Chondrocyte (in vitro differentiated cells): ENCODE results near the gene GRB2. TPM values are rescaled to one million over a fixed set of nuclear protein-coding genes. Genes with fewer than 3 reads are reported as not detected.

ENCODE experiments used
- DNase-seq: peaks from one replicate; pipeline ENCODE4 v3.0.0; 2021; ENCODE audit warnings: mixed read lengths, low spot score
- H3K27ac Mint-ChIP-seq: one replicate; pipeline ENCODE4 v1.8.0; 2021; ENCODE audit warnings: mild to moderate bottlenecking, moderate library complexity, mixed read lengths; ENCODE audit not compliant: unreplicated experiment
- H3K27me3 Mint-ChIP-seq: 2 replicates; pipeline ENCODE4 v1.8.0; 2021; ENCODE audit warnings: low read depth, mixed read lengths
- H3K36me3 Mint-ChIP-seq: 2 replicates; pipeline ENCODE4 v1.8.0; 2021; ENCODE audit warnings: low read depth, mixed read lengths
- H3K4me1 Mint-ChIP-seq: 2 replicates; pipeline ENCODE4 v1.8.0; 2021; ENCODE audit warnings: low read depth, mild to moderate bottlenecking, mixed read lengths
- H3K4me3 Mint-ChIP-seq: one replicate; pipeline ENCODE4 v1.8.0; 2021; ENCODE audit warnings: mild to moderate bottlenecking, moderate library complexity, mixed read lengths; ENCODE audit not compliant: unreplicated experiment
- H3K9me3 Mint-ChIP-seq: 2 replicates; pipeline ENCODE4 v1.8.0; 2021; ENCODE audit warnings: low read depth, mixed read lengths
- total RNA-seq: library from RNA; stranded (reverse); gene quantifications from 3 replicates; pipeline ENCODE4 v1.2.1, GENCODE V29; 2021
- TF ChIP-seq, protein P1 (sequence below): fragments of 200-600 bp; sonication (generic); IDR thresholded peaks from 2 replicates; pipeline ENCODE4 v1.5.0; 2021; ENCODE audit warnings: antibody characterized with exemption, mild to moderate bottlenecking, moderate library complexity

The GRB2 gene
- total RNA-seq, 1 donor from 2014 or later, result 79.4 TPM

DNA sequence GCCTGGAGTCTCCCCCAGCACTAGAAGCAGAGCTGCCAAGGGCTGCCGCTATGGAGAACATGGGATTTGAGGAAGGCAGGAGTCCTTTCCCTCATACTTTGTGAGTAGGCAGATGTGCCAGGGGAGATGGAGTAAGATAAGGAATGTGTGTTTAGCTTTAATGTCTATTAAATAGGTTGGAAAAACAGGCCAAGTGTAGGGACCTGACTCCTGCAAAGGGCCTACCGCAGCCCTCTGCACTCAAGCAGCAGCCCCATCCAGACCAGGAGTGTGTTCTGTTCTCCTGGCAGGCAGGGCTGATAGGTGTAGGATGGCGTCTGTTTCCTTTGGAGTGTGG lies 132.7 kb downstream of the GRB2 start:
- TF ChIP-seq, protein P1, sequence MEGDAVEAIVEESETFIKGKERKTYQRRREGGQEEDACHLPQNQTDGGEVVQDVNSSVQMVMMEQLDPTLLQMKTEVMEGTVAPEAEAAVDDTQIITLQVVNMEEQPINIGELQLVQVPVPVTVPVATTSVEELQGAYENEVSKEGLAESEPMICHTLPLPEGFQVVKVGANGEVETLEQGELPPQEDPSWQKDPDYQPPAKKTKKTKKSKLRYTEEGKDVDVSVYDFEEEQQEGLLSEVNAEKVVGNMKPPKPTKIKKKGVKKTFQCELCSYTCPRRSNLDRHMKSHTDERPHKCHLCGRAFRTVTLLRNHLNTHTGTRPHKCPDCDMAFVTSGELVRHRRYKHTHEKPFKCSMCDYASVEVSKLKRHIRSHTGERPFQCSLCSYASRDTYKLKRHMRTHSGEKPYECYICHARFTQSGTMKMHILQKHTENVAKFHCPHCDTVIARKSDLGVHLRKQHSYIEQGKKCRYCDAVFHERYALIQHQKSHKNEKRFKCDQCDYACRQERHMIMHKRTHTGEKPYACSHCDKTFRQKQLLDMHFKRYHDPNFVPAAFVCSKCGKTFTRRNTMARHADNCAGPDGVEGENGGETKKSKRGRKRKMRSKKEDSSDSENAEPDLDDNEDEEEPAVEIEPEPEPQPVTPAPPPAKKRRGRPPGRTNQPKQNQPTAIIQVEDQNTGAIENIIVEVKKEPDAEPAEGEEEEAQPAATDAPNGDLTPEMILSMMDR, result no peak
- Mint-ChIP-seq H3K4me1 (peaks cover 27% of the 10 kb centered on the region), H3K4me3 (no peak overlapping the region), H3K36me3 (peaks cover 3% of the 10 kb centered on the region), H3K9me3 (no peaks in the 10 kb centered on the region), H3K27ac (no peak overlapping the region), H3K27me3 (no peaks in the 10 kb centered on the region)
- no peak for DNase-seq

DNA sequence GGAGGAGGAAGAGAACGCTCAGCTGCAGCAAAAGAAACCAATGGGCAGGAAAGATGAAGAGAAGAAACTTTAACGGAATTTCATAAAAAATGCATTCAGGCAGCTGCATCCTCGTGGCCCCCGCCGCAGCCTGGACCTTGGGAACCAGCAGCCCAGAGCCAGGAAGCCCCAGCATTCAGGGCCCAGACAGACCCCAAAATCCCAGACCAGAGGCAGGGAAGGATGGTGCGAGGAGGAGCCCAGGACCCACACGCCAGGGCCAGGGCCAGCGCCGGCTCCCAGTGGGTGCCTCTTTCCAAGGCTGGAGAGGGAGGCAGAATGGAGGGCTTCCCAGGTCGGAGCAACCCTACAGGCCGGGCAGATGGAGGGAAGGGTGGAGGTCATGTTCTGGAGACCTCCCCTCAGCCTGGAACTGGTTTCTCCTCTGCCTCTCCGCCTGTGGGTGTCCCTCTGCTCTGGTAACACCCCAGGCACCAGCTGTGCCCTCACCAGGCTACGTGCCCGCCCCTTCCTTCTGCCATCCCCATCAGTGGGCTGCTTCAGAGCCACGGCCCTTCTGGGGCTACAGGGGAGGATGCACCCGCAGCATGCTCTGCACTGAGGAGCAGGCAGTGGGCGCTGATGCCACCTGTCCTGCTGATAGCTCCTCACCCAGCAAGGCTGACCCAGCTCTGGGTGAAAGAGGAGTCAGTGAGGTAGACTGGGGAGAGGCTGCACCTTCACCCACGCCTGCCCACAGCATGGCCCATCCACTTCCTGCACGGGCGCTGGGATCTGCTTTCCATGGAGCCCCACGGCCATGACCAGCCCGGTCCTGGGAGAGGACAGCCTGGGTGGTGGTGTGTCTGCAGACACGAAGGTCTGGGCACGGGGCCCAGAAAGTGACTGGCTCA lies 133.3 kb downstream of the GRB2 start:
- peaks cover 21% of the 10 kb centered on the region for H3K4me1 Mint-ChIP-seq
- peak overlapping the region; percentile 76 for H3K4me3 Mint-ChIP-seq
- H3K27me3 Mint-ChIP-seq, result no peaks in the 10 kb centered on the region
- H3K27ac Mint-ChIP-seq, result peak overlapping the region; percentile 30
- H3K9me3 Mint-ChIP-seq, result no peaks in the 10 kb centered on the region
- DNase-seq, result no peak
- TF ChIP-seq, protein P1, result no peak
- peaks cover 3% of the 10 kb centered on the region for H3K36me3 Mint-ChIP-seq

DNA sequence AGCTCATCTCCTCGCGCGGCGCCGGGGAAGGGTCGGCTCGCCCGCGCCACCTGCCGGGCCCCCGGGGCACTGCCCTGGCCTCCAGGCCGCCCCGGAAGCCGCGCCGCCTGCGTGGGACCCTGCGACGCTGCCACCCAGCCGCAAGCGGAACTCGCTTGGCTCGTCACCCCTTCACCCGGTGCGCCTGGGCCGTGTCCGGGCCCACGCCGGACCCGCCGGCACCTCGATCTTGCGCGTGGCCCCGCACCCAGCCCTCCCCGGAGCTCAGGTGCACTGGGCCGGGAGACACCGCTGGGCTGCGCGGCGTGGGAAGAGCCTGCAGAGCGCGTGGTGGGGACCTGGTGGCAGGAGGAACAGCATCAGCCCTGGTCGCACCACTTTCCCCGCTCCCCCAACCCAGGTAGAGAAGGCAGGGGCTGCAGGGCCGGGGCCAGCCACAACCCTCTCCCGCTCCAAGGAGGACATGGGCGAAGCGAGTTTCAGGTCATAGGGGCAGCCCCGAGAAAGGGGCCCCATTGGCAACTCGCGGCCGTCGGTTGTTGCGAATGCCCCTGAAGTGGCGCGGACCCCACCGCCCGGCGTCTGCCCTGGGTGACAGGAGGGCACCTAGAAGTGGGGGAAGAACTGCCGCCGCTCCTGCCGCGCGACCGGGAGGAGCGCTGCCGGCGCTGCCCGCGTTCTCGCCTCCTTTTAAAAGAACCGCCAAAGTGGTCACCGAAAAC lies 134.1 kb downstream of the GRB2 start:
- H3K36me3 Mint-ChIP-seq, result peaks cover 5% of the 10 kb centered on the region
- no peaks in the 10 kb centered on the region for H3K9me3 Mint-ChIP-seq
- peaks cover 20% of the 10 kb centered on the region for H3K4me1 Mint-ChIP-seq
- H3K4me3 Mint-ChIP-seq, result peak overlapping the region; percentile 76
- TF ChIP-seq, protein P1, result peak; percentile 82
- DNase-seq, result no peak
- H3K27ac Mint-ChIP-seq, result peak overlapping the region; percentile 30
- H3K27me3 Mint-ChIP-seq, result no peaks in the 10 kb centered on the region

DNA sequence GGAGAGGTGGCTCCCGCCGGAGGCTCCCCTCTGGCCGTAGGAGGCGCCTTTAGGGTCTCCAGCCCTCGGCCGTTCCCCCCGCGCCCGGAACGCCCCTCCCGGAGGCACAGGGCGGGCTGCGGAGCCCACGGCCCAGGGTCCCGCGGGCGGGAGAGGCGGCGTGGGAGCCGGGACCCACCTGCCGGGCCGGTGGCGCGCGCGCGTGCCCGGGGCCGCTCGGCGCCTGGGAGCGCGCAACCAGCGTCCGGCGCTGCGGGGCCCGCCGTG lies 134.6 kb downstream of the GRB2 start, which contains the start of gene MIF4GD:
MIF4GD (minus strand) TSS at position 266 of the 267 bp plus-strand sequence. CDS start 1,036 bp downstream, outside the sequence.
- Mint-ChIP-seq H3K27ac (peak within 1 kb of the TSS; percentile 91), H3K9me3 (no peaks in the 10 kb centered on the region), H3K4me1 (peaks cover 20% of the 10 kb centered on the region), H3K36me3 (peaks cover 5% of the 10 kb centered on the region), H3K27me3 (no peaks in the 10 kb centered on the region), H3K4me3 (peak within 1 kb of the TSS; percentile 76)
- no peak for DNase-seq
- TF ChIP-seq, protein P1, result no peak

DNA sequence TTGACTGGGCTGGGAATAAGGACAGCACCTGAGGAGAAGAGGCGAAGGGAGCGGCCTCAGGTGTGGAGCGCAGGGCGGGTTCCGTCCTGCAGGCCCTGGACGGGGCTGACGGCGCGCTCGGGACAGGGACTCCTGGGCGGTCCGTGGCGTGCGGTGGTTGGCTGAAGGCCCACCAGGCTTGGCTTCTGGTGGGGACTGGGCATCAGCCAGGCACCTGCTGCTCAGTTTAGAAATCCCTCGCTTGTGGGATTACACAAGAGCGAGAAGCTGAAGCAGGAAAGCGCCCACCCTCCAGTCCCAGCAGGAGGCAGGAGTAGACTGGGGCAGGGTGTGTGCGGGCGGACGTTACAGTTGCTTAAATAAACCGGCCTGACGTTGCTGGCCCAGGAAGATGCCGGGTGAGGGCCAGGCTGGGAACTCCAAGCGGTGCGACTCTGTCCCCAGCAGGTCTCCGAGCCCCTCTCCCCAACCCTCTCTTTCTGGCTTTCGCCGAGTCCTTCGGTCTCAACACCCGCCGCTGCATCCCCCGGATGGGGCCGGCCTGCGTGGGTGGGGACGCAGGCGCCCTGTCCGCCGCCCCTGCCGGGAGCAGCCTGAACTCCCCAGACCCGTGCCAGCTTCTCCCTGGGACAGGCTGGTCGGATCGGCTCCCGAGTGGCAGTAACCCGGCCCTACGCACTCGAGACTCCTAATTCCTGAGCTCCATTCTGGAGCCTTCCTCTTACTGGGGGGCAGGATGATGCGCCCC lies 135.1 kb downstream of the GRB2 start:
- no peaks in the 10 kb centered on the region for H3K9me3 Mint-ChIP-seq
- no peaks in the 10 kb centered on the region for H3K27me3 Mint-ChIP-seq
- H3K4me3 Mint-ChIP-seq, result peak overlapping the region; percentile 75
- H3K36me3 Mint-ChIP-seq, result peaks cover 5% of the 10 kb centered on the region
- TF ChIP-seq, protein P1, result peak; percentile 69
- peaks cover 20% of the 10 kb centered on the region for H3K4me1 Mint-ChIP-seq
- peak overlapping the region; percentile 91 for H3K27ac Mint-ChIP-seq
- no peak for DNase-seq
